ENCODE results near the gene PLCB1. TPM values are rescaled to one million over a fixed set of nuclear protein-coding genes. Genes with fewer than 3 reads are reported as not detected.

The PLCB1 gene
- total RNA-seq, 2 donors from 2014 or later = 7.3 to 45.5 TPM

DNA sequence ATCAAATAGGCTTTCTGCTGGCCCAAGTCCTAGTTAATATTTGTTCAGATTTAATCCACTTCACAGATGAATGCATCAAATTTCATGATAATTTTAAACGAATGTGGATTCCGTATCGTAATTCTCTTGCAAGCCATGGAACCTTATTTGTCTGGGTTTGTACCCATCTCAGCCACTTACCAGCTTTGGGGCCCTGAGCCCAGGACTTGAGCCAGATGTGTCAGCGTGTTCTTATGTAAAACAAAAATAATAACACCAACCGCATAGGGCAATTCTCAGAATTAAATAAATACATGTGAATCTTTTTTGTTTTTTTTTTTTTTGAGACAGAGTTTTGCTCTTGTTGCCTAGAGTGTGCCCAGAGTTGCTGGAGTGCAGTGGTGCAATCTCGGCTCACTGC, 654.3 kb downstream of the PLCB1 start:
- DNase-seq (ENCODE audit: low spot score) = no peak
- TF ChIP-seq, protein P1, sequence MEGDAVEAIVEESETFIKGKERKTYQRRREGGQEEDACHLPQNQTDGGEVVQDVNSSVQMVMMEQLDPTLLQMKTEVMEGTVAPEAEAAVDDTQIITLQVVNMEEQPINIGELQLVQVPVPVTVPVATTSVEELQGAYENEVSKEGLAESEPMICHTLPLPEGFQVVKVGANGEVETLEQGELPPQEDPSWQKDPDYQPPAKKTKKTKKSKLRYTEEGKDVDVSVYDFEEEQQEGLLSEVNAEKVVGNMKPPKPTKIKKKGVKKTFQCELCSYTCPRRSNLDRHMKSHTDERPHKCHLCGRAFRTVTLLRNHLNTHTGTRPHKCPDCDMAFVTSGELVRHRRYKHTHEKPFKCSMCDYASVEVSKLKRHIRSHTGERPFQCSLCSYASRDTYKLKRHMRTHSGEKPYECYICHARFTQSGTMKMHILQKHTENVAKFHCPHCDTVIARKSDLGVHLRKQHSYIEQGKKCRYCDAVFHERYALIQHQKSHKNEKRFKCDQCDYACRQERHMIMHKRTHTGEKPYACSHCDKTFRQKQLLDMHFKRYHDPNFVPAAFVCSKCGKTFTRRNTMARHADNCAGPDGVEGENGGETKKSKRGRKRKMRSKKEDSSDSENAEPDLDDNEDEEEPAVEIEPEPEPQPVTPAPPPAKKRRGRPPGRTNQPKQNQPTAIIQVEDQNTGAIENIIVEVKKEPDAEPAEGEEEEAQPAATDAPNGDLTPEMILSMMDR (IDR thresholded peaks at IDR 0.05) = no peak
- H3K4me3 ChIP-seq = no peak overlapping the region
- H3K9me3 ChIP-seq = no peaks in the 10 kb centered on the region
- H3K27ac ChIP-seq = no peak overlapping the region
- no peaks in the 10 kb centered on the region for H3K36me3 ChIP-seq
- H3K4me1 ChIP-seq = peaks cover 0 to 4% of the 10 kb centered on the region in 2 donors
- H3K27me3 ChIP-seq = no peaks in the 10 kb centered on the region

DNA sequence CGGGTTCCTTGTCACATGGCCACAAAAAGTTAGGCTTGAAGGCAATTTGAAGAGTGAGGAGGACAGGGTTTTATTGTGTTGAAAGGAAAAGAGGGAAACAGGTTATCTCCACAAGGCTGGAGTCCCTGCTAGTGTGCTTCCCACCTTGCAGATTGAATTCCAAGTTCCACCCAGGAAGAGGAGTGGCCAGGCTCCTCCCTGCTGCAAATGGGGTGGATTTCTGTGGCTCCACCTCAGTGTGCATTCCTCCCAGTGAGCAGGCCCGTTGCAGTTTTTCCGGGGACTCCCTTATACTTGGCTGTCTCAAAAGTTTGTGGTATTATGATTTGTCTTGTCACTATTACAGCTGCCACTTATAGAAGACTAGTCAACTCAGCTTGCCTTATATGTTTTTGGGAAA, 655.0 kb downstream of the PLCB1 start:
- Histone ChIP-seq H3K4me3 (no peak overlapping the region), H3K27me3 (no peaks in the 10 kb centered on the region), H3K4me1 (peaks cover 0 to 4% of the 10 kb centered on the region in 2 donors), H3K9me3 (no peaks in the 10 kb centered on the region), H3K36me3 (no peaks in the 10 kb centered on the region), H3K27ac (no peak overlapping the region)
- DNase-seq (ENCODE audit: low spot score) = no peak
- TF ChIP-seq, protein P1 (IDR thresholded peaks at IDR 0.05) = no peak

GRCh38 chr20:8788275-8788674, 656.2 kb downstream of the PLCB1 start:
- no peaks in the 10 kb centered on the region for H3K9me3 ChIP-seq
- H3K4me3 ChIP-seq = no peak overlapping the region
- DNase-seq (ENCODE audit: low spot score) = no peak

DNA sequence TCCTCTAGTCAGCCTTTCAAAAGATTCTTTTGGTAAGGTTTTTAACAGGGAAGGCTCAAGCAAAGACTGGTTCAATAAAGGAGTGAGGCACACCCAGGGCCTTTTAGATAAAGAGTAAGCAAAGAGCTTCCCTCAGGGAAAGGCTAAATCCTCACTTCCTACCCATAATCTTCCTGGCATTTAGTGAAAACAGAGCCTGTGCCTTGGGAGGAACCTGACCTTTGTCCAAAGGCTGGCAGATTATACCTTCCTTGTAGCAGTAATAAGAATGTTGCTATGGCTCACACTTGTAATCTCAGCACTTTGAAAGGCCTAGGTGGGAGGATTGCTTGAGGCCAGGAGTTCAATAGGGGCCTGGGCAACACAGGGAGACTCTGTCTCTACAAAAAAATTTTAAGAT, 656.8 kb downstream of the PLCB1 start:
- no peak overlapping the region for H3K4me3 ChIP-seq
- DNase-seq (ENCODE audit: low spot score) = no peak
- no peaks in the 10 kb centered on the region for H3K9me3 ChIP-seq
- peaks cover 0 to 4% of the 10 kb centered on the region in 2 donors for H3K4me1 ChIP-seq
- TF ChIP-seq, protein P1 (IDR thresholded peaks at IDR 0.05) = no peak
- no peak overlapping the region for H3K27ac ChIP-seq
- H3K36me3 ChIP-seq = no peaks in the 10 kb centered on the region
- H3K27me3 ChIP-seq = no peaks in the 10 kb centered on the region

More at GRCh38 chr20:8788275-8788674, 656.2 kb downstream of the PLCB1 start:
- no peak overlapping the region for H3K27ac ChIP-seq
- H3K27me3 ChIP-seq = no peaks in the 10 kb centered on the region
- H3K4me1 ChIP-seq = peaks cover 0 to 4% of the 10 kb centered on the region in 2 donors
- TF ChIP-seq, protein P1 (IDR thresholded peaks at IDR 0.05) = no peak
- H3K36me3 ChIP-seq = no peaks in the 10 kb centered on the region

DNA sequence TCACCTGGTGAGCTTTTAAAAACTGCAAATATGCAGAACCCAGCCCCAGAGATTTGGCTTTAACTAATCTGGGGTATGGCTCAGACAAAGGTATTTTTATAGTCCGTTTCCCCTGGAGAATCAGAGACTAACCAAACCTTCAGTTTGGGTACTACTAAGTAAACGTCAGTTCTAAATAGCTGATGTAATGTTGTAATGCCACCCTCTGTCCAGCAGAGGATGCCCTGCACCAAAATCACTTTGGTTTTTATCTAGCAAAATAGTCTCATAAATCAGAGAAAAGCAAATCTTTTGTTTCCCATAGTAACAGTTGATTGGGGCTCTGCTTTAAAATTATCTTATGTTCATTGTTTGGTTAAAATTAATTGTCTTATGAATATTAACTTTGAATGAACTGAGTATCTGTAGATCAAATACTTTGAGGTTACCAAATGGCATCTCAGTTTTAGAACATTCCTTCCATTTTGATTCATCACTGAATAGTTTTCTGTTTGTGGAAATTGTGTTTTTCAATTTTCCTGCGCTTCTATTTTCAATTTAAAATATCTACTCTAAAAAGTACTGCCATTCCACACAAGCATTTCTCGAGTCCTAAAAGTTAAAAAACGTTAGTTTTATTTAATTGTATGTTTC, 658.5 kb downstream of the PLCB1 start:
- TF ChIP-seq, protein P1 (IDR thresholded peaks at IDR 0.05) = peak; percentile 97 to 98
- peaks cover 0 to 4% of the 10 kb centered on the region in 2 donors for H3K4me1 ChIP-seq
- no peaks in the 10 kb centered on the region for H3K9me3 ChIP-seq
- no peaks in the 10 kb centered on the region for H3K36me3 ChIP-seq
- no peak for DNase-seq (ENCODE audit: low spot score)
- H3K27ac ChIP-seq = no peak overlapping the region
- H3K4me3 ChIP-seq = no peak overlapping the region
- no peaks in the 10 kb centered on the region for H3K27me3 ChIP-seq

DNA sequence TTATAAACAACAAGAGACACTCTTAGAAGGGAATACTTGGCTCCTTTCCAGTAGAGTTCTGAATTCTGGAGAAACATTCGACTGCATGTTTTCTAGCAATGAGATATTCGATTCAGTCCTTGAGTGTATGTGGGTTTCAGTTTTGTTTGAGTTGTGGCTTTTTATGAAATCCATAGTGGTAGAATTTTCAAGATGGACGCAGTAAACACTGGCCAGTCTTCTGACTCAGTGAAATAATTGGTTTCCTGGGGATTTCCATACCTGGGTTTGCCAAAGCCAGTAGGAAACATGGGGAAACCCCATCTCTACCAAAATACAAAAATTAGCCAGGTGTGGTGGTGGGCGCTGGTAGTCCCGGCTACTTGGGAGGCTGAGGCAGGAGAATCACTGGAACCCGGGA, 663.3 kb downstream of the PLCB1 start:
- TF ChIP-seq, protein P1 (IDR thresholded peaks at IDR 0.05) = no peak
- no peaks in the 10 kb centered on the region for H3K36me3 ChIP-seq
- H3K27me3 ChIP-seq = no peaks in the 10 kb centered on the region
- no peak overlapping the region for H3K27ac ChIP-seq
- H3K9me3 ChIP-seq = no peaks in the 10 kb centered on the region
- no peak for DNase-seq (ENCODE audit: low spot score)
- H3K4me1 ChIP-seq = peaks cover 0 to 10% of the 10 kb centered on the region in 2 donors
- no peak overlapping the region for H3K4me3 ChIP-seq

Data from right atrium auricular region (tissue), 2 donors.